DOHH2 (cell line): Measurements from ENCODE around the gene REC114.

Experiments used
- EZH2phosphoT487 ChIP-seq: fragments of 200-600 bp; sonication (generic); IDR thresholded peaks from 2 replicates; pipeline ENCODE4 v1.6.1; 2017; ENCODE audit warnings: borderline replicate concordance, mild to moderate bottlenecking, antibody characterized with exemption, low read length, moderate library complexity, mixed read lengths
- TF ChIP-seq, protein P1 (sequence below): fragments of 200-600 bp; sonication (generic); IDR thresholded peaks from one replicate; pipeline ENCODE4 v1.5.1; 2014; ENCODE audit warnings: antibody characterized with exemption, mild to moderate bottlenecking, low read depth, low read length; ENCODE audit not compliant: poor library complexity, severe bottlenecking

DNA sequence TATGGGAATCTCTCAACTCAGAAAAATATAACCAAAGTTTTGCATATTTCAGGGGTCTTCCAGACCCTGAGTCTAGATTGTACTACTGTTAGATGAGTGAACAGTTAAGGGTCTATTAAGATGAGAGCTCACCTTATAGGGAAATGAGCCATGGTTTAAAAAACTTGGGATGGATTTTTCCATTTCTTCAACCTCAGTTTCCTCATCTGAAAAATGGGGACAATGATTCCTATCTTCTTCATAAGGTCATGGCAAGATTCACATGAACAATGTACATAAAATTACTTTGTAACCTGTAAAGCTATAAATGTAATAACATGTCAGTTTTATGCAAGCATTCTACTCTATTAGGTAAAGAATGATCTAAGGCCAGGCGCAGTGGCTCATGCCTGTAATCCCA is 161.5 kb downstream of the REC114 start:
- TF ChIP-seq, protein P1, sequence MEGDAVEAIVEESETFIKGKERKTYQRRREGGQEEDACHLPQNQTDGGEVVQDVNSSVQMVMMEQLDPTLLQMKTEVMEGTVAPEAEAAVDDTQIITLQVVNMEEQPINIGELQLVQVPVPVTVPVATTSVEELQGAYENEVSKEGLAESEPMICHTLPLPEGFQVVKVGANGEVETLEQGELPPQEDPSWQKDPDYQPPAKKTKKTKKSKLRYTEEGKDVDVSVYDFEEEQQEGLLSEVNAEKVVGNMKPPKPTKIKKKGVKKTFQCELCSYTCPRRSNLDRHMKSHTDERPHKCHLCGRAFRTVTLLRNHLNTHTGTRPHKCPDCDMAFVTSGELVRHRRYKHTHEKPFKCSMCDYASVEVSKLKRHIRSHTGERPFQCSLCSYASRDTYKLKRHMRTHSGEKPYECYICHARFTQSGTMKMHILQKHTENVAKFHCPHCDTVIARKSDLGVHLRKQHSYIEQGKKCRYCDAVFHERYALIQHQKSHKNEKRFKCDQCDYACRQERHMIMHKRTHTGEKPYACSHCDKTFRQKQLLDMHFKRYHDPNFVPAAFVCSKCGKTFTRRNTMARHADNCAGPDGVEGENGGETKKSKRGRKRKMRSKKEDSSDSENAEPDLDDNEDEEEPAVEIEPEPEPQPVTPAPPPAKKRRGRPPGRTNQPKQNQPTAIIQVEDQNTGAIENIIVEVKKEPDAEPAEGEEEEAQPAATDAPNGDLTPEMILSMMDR = no peak
- TF ChIP-seq EZH2phosphoT487 = no peak
